Skeletal muscle satellite cell (primary cell): ENCODE data around the gene SEC14L3. TPM values are rescaled to one million over a fixed set of nuclear protein-coding genes. Genes with fewer than 3 reads are reported as not detected.

Experiments used
- H3K27me3 ChIP-seq: 2 replicates; pipeline ENCODE4 v1.7.0; 2013; ENCODE audit warnings: low read length; ENCODE audit not compliant: control insufficient read depth, insufficient read depth
- H3K36me3 ChIP-seq: 2 replicates; pipeline ENCODE4 v1.7.0; 2013; ENCODE audit warnings: mild to moderate bottlenecking, control low read depth, low read length; ENCODE audit not compliant: insufficient read depth
- H3K4me1 ChIP-seq: 2 replicates; pipeline ENCODE4 v1.7.0; 2013; ENCODE audit warnings: low read length; ENCODE audit not compliant: control insufficient read depth, insufficient read depth
- H3K4me2 ChIP-seq: 2 replicates; pipeline ENCODE4 v1.7.0; 2013; ENCODE audit warnings: mild to moderate bottlenecking, low read length
- H3K4me3 ChIP-seq: 2 replicates; pipeline ENCODE4 v1.7.0; 2013; ENCODE audit warnings: low read length
- H3K9ac ChIP-seq: 2 replicates; pipeline ENCODE4 v1.7.0; 2013; ENCODE audit warnings: mild to moderate bottlenecking, low read depth, low read length, moderate library complexity
- H3K9me3 ChIP-seq: replicated peaks from 2 replicates; pipeline ENCODE4 v1.7.0; 2013; ENCODE audit warnings: mild to moderate bottlenecking, control low read depth, low read length
- total RNA-seq: library from RNA; depleted of rRNA; stranded (reverse); fragments of >200 nt; gene quantifications from 2 replicates; pipeline ENCODE4 v1.2.3, GENCODE V29; 2012; rRNA removed

The SEC14L3 gene
- not detected in 2 replicates for total RNA-seq

DNA sequence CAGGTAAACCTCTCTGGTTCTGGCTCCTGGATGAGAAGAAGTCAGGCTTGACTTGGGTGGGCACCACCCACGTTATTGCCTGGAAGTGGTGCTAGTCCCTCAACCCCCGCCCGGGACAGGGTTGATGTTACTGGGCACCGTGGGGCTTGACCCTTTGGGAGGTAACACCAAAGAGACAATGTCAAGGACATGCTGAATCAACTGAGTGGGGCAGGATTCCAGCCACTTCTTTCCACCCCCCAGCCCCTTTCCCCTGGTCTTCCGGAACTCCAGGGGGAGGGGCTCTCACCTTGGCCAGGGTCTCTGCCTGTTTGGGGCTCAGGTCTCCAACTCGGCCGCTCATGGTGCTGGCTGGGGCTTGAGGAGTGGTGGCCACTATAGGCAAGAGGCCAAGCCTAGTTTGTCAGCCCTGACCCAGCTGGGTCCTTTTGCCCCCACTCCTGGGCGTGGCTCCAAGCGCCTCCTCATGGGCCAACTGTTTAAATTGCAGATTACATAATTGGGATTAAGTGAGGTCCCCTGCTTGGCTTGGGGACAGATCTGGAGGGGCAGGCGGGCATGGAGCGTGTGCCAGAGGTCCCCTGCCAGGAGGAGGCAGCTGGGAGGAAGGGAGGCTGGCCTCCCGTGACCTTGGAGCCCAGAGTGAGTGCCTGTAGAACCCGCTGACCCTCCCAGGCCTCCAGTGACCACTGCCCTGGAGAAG, at the start of gene SEC14L3:
TSS of gene SEC14L3 (minus strand) at position 402 of the 703 bp plus-strand sequence. CDS start at position 343, 59 bp downstream.
- Histone ChIP-seq H3K4me3 (no peak within 1 kb of the TSS), H3K36me3 (no peaks in the 10 kb centered on the region), H3K4me2 (no peak within 1 kb of the TSS), H3K27me3 (peaks cover 62% of the 10 kb centered on the region), H3K9me3 (no peaks in the 10 kb centered on the region), H3K4me1 (no peaks in the 10 kb centered on the region), H3K9ac (no peak within 1 kb of the TSS)

DNA sequence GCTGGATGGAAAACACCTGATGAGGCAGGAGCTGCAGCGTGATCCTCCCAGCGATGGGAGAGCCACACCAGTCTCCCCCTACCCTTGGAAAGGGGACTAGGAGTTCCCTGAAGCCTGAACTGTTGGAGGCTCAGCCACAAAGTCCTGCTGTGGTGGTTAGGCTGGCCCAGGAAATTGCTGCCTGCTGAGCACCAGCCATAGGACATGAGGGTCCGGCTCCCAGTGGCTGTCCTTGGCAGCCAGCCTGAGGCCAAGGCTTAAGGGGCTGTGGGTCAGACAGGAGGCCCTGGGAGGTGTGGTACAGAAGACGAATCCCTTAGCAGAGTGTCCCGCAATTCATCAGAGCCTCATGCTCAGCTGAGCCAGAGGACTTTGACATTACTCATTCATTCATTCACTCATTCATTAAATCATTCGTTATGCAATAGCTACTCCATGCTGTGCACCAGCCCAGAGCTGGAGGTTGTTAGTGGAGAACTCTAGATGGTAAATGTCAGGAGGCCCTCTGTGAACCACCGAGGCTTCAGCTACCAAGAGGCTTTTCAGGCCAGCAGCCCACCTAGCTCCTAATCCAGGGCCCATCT, 48.1 kb upstream of the SEC14L3 start:
- no peaks in the 10 kb centered on the region for H3K9me3 ChIP-seq
- no peak overlapping the region for H3K4me2 ChIP-seq
- no peaks in the 10 kb centered on the region for H3K36me3 ChIP-seq
- H3K4me1 ChIP-seq, result no peaks in the 10 kb centered on the region
- H3K4me3 ChIP-seq, result no peak overlapping the region
- no peak overlapping the region for H3K9ac ChIP-seq
- peaks cover 46% of the 10 kb centered on the region for H3K27me3 ChIP-seq

DNA sequence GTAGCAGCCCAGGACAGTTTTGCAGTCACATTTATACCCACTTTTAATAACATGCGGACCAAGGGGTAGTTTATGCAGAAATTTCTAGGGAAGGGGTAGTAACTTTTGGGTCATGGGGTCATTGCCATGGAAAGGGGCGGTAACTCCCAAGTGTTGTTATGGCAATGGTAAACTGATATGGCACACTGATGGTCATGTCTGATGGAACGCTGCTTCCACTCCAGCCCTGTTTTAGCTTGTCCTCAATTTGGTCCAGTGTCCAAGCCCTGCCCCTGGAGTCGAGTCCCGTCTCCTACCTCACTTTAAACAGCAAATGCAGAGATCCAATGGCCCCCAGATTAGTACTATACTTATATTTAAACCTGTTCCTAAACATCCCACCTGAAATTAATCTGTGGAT, 44.9 kb upstream of the SEC14L3 start:
- Histone ChIP-seq H3K9me3 (peaks cover 4% of the 10 kb centered on the region), H3K9ac (no peak overlapping the region), H3K4me1 (no peaks in the 10 kb centered on the region), H3K4me2 (no peak overlapping the region), H3K36me3 (no peaks in the 10 kb centered on the region), H3K27me3 (peaks cover 43% of the 10 kb centered on the region), H3K4me3 (no peak overlapping the region)

DNA sequence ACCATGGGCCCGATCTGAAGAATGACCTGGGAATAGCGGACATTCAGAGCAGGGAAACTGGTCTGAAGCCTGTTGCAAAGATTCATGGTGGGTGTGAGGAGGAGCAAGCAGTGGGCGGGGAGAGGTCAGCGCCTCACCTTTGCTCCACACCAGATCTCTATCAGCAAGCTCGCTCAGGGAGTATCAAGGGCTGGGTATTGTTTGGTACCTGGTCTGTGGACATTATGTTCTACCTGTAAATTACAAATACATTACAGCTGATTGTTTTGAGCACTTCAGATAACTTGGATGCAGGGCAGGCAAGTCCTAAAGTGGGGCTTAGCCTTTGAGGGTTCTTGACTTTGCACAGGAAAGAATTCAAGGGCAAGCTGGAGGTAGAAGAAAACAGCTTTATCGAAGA, 44.5 kb upstream of the SEC14L3 start:
- H3K4me2 ChIP-seq, result no peak overlapping the region
- H3K4me3 ChIP-seq, result no peak overlapping the region
- no peaks in the 10 kb centered on the region for H3K36me3 ChIP-seq
- H3K4me1 ChIP-seq, result no peaks in the 10 kb centered on the region
- peaks cover 4% of the 10 kb centered on the region for H3K9me3 ChIP-seq
- no peak overlapping the region for H3K9ac ChIP-seq
- H3K27me3 ChIP-seq, result peaks cover 38% of the 10 kb centered on the region

DNA sequence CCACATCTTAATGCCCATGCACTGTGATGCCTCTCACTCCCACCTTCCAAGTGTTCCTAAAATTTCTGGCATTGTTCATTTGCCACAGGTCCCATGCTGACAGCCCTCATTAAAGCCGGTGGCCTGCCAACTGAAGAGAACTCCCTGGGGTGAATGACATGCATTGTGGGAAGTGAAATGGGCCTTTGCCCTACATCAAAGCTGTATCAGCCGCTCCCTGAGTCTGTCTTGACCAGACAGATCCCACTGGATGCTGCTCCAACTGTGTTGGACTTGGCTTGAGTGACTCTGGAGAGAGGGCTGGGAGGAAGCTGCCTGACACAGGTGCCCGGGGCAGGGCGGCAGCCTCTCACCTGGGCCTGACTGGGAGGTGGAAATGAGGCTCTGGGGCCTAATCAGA, 42.4 kb upstream of the SEC14L3 start:
- peaks cover 4% of the 10 kb centered on the region for H3K9me3 ChIP-seq
- no peaks in the 10 kb centered on the region for H3K36me3 ChIP-seq
- no peak overlapping the region for H3K4me2 ChIP-seq
- no peaks in the 10 kb centered on the region for H3K4me1 ChIP-seq
- H3K4me3 ChIP-seq, result no peak overlapping the region
- peaks cover 35% of the 10 kb centered on the region for H3K27me3 ChIP-seq
- no peak overlapping the region for H3K9ac ChIP-seq

DNA sequence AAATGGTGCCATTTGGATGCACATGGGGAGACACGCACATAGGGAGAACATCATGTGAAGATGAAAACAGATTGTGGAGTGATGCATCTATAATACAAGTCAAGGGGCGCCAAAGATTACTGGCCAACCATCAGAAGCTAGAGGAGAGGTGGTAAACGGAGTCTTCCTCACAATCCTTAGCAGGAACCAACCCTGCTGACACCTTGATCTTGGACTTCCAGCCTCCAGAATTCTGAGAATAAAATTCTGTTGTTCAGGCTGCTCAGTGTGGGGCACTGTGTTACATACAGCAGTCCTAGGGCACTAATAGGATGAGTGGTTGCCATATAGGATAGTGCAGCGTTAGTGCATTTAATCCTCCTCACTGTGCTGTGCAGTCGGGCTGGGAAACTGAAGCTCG, 41.6 kb upstream of the SEC14L3 start:
- Histone ChIP-seq H3K27me3 (peaks cover 35% of the 10 kb centered on the region), H3K36me3 (no peaks in the 10 kb centered on the region), H3K9ac (no peak overlapping the region), H3K4me2 (no peak overlapping the region), H3K4me1 (no peaks in the 10 kb centered on the region), H3K9me3 (peaks cover 4% of the 10 kb centered on the region), H3K4me3 (no peak overlapping the region)

DNA sequence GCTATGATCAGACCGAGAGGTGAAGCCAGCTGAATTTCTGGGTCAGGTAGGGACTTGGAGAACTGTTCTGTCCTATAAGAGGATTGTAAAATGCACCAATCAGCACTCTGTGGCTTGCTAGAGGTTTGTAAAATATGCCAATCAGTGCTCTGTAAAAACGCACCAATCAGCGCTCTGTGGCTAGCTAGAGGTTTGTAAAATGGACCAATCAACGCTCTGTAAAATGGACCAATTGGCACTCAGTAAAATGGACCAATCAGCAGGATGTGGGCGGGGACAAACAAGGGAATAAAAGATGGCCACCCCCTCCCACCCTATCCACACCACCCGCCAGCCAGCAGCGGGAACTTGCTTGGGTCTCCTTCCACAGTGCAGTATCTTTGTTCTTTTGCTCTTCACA, 40.1 kb upstream of the SEC14L3 start:
- peaks cover 4% of the 10 kb centered on the region for H3K9me3 ChIP-seq
- no peak overlapping the region for H3K9ac ChIP-seq
- H3K36me3 ChIP-seq, result no peaks in the 10 kb centered on the region
- H3K4me1 ChIP-seq, result no peaks in the 10 kb centered on the region
- no peak overlapping the region for H3K4me3 ChIP-seq
- H3K4me2 ChIP-seq, result no peak overlapping the region
- peaks cover 39% of the 10 kb centered on the region for H3K27me3 ChIP-seq

DNA sequence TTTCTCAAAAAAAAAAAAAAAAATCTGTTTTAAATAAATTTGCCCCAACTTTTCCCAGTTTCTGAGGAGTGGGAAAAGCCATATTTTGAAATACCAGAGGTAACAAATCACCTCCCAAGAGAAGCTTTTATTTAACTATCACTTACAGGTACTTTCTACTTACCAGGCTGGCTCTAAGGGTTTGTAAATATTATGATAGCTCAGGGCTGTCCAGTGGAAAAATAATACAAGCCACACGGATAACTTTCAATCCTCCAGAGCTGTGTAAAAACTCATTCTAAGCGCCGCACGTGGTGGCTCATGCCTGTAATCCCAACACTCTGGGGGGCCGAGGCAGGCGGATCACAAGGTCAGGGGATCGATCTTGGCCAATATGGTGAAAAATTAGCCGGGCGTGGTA, 39.3 kb upstream of the SEC14L3 start:
- Histone ChIP-seq H3K36me3 (no peaks in the 10 kb centered on the region), H3K27me3 (peaks cover 40% of the 10 kb centered on the region), H3K9ac (no peak overlapping the region), H3K4me1 (no peaks in the 10 kb centered on the region), H3K4me2 (no peak overlapping the region), H3K4me3 (no peak overlapping the region), H3K9me3 (peaks cover 4% of the 10 kb centered on the region)

DNA sequence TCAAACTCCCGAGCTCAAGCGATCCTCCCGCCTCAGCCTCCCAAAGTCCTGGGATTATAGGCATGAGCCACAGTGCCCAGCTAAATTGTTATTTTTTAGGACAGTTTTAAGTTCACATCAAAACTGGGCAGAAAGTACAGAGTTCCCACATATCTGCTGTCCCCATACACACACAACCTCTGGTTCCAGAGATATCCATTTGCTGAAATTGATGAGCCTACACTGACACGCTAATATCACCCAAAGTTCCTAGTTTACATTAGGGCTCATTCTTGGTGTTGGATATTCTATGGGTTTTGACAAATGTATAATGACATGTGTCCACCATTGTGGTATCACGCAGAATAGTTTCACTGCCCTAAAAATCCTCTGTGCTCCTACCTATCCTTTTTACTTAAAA, 36.4 kb upstream of the SEC14L3 start:
- Histone ChIP-seq H3K9ac (no peak overlapping the region), H3K4me2 (no peak overlapping the region), H3K36me3 (no peaks in the 10 kb centered on the region), H3K9me3 (no peaks in the 10 kb centered on the region), H3K27me3 (peaks cover 42% of the 10 kb centered on the region), H3K4me1 (peaks cover 4% of the 10 kb centered on the region), H3K4me3 (no peak overlapping the region)

DNA sequence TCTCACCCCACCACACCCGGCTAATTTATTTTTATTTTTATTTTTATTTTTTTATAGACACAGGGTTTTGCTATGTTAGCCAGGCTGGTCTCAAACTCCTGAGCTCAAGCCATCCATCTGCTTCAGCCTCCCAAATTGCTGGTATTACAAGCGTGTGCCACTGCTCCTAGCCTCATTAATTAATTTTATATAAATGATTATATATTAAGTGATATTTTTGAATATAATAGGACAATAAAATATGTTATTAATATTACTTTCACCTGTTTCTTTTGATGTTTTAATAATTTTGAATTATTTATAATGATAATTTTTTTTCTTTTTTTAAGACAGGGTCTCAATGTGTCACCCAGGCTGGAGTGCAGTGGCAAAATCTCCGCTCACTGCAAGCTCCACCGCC, 35.9 kb upstream of the SEC14L3 start:
- Histone ChIP-seq H3K4me1 (peaks cover 4% of the 10 kb centered on the region), H3K9me3 (no peaks in the 10 kb centered on the region), H3K4me2 (no peak overlapping the region), H3K27me3 (peaks cover 46% of the 10 kb centered on the region), H3K36me3 (no peaks in the 10 kb centered on the region), H3K4me3 (no peak overlapping the region), H3K9ac (no peak overlapping the region)

DNA sequence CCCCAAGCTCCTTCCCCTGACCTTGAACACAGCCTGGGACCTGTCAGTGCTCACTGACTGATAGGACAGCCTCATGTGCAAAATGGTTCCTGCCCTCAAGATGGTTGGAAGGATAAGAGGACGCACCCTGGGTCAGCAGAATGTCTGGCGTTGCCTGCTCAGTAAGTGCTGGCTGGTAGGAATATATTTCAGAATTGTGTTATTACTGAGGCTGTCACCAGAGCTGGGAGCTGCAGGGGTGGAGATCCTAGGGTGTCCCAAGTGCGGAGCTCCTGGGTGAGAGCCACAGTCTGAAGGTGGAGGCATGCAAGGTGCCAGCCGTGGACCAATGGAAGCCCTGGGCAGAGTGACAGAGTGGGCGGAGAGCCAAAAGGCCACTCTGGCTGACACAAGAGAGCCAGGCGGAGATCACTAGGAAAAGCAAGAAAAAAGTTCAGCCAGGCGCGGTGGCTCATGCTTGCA, 34.7 kb upstream of the SEC14L3 start:
- no peak overlapping the region for H3K9ac ChIP-seq
- H3K27me3 ChIP-seq, result peaks cover 51% of the 10 kb centered on the region
- no peaks in the 10 kb centered on the region for H3K9me3 ChIP-seq
- no peak overlapping the region for H3K4me2 ChIP-seq
- no peaks in the 10 kb centered on the region for H3K36me3 ChIP-seq
- no peak overlapping the region for H3K4me3 ChIP-seq
- H3K4me1 ChIP-seq, result peaks cover 4% of the 10 kb centered on the region

DNA sequence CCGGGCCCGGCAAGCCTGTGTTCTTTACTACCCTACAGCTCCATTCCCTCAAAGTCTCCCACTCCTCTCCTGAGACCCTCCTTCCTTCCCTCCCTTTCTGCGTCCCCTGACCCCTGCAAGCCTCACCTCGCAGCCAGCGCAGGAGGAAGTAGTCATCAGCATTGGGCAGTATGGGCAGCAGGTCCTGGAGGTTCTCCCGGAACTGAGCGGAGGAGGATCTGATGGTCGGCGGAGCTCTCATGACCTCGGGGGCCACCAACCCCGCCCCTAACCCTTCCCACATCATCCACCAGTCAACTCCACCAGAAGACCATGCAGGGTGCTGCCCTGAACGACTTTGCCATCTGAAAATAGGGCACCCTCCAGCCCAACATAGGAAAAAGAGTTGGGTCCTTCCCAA, 31.7 kb upstream of the SEC14L3 start:
- peaks cover 52% of the 10 kb centered on the region for H3K27me3 ChIP-seq
- H3K9ac ChIP-seq, result no peak overlapping the region
- no peak overlapping the region for H3K4me3 ChIP-seq
- H3K9me3 ChIP-seq, result no peaks in the 10 kb centered on the region
- H3K4me2 ChIP-seq, result no peak overlapping the region
- H3K4me1 ChIP-seq, result peaks cover 4% of the 10 kb centered on the region
- H3K36me3 ChIP-seq, result no peaks in the 10 kb centered on the region
